CD8-positive, alpha-beta memory T cell (primary cell): ENCODE data around the gene PALLD. TPM values are rescaled to one million over a fixed set of nuclear protein-coding genes. Genes with fewer than 3 reads are reported as not detected.

Experiments
- CTCF ChIA-PET: fragments of 350-600 bp; sonication (Branson Sonifier 250); formaldehyde crosslinking; loops from one replicate; lab custom pipeline; 2021; ENCODE audit warnings: antibody characterized with exemption; lab: Charles Lee
- POLR2A ChIA-PET: fragments of 350-600 bp; sonication (Branson Sonifier 250); formaldehyde crosslinking; loops from one replicate; lab custom pipeline; 2021; ENCODE audit warnings: antibody characterized with exemption; lab: Charles Lee
- DNase-seq, 5 donors: peaks; one replicate each; pipeline versions ENCODE4 v3.0.0 to v3.0.0-alpha.2; 2020 to 2022; ENCODE audit warnings: mixed read lengths in 1 of 5
- H3K27ac ChIP-seq: one replicate; pipeline ENCODE4 v1.7.0; 2013; ENCODE audit warnings: low read depth, mild to moderate bottlenecking, low read length, moderate library complexity
- H3K27me3 ChIP-seq: 2 replicates; pipeline ENCODE4 v1.7.0; 2013; ENCODE audit warnings: low read length, mild to moderate bottlenecking; ENCODE audit not compliant: insufficient read depth, poor library complexity, severe bottlenecking
- H3K36me3 ChIP-seq: 2 replicates; pipeline ENCODE4 v1.7.0; 2013; ENCODE audit warnings: mild to moderate bottlenecking, low read length, moderate library complexity; ENCODE audit not compliant: insufficient read depth
- H3K4me1 ChIP-seq: 2 replicates; pipeline ENCODE4 v1.7.0; 2013; ENCODE audit warnings: mild to moderate bottlenecking, low read length, moderate library complexity; ENCODE audit not compliant: insufficient read depth
- H3K4me3 ChIP-seq: 2 replicates; pipeline ENCODE4 v1.7.0; 2013; ENCODE audit warnings: mild to moderate bottlenecking, low read length
- H3K9me3 ChIP-seq: 2 replicates; pipeline ENCODE4 v1.7.0; 2013; ENCODE audit warnings: mild to moderate bottlenecking, low read length
- H3K27ac Mint-ChIP-seq, 8 donors: one replicate each; pipeline ENCODE4 v1.8.0; 2020 to 2021; ENCODE audit warnings: mixed read lengths in 8 of 8, mild to moderate bottlenecking in 6 of 8, inconsistent platforms in 3 of 8, moderate library complexity in 3 of 8
- H3K27me3 Mint-ChIP-seq, 2 donors: one replicate each; pipeline ENCODE4 v1.8.0; 2020 to 2021; ENCODE audit warnings: mixed read lengths in 2 of 2, mild to moderate bottlenecking in 1 of 2, moderate library complexity in 1 of 2
- H3K36me3 Mint-ChIP-seq, 3 donors: one replicate each; pipeline ENCODE4 v1.8.0; 2020 to 2021; ENCODE audit warnings: mixed read lengths in 3 of 3, inconsistent platforms in 1 of 3, mild to moderate bottlenecking in 1 of 3
- H3K4me1 Mint-ChIP-seq, 3 donors: one replicate each; pipeline ENCODE4 v1.8.0; 2020 to 2021; ENCODE audit warnings: mixed read lengths in 3 of 3, inconsistent platforms in 1 of 3, mild to moderate bottlenecking in 1 of 3
- H3K4me3 Mint-ChIP-seq, 7 donors: one replicate each; pipeline ENCODE4 v1.8.0; 2020 to 2021; ENCODE audit warnings: mixed read lengths in 7 of 7, mild to moderate bottlenecking in 6 of 7, moderate library complexity in 4 of 7, inconsistent platforms in 2 of 7
- H3K9me3 Mint-ChIP-seq, 5 donors: one replicate each; pipeline ENCODE4 v1.8.0; 2020 to 2022; ENCODE audit warnings: mixed read lengths in 5 of 5, mild to moderate bottlenecking in 3 of 5, moderate library complexity in 2 of 5, inconsistent platforms in 1 of 5
- polyA plus RNA-seq: library from polyadenylated mRNA; unstranded; fragments of 300-500 nt; fragmentation: Illumina TruSeq; gene quantifications from one replicate; pipeline ENCODE4 v1.2.3, GENCODE V29; 2021
- total RNA-seq, 2 experiments: library from RNA; stranded (reverse); gene quantifications; one replicate each; pipeline ENCODE4 v1.2.3, GENCODE V29; 2021

Gene PALLD
- total and polyA plus RNA-seq, 3 experiments from 2014 or later, result 0.35 to 0.97 (median 0.47) TPM

DNA sequence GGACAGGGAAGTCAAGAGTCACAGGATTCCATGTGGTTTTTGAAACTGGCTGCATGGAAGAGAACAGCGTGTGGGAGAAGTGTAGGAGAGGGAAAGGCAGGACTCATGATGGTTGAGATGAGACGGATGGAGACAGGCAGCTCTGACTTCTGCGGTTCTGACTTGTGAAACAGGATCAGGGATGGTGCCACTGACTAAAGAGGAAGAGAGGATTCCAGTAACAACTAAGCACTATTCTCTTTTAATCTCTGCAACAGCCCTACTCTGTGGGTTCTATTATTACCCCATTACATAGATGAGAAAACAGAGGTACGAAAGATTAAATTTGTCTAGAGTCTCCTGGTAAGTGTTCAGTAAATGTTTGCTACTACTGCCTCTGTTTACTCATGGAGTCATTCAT, 356.9 kb downstream of the PALLD start:
- Mint-ChIP-seq H3K4me3 (no peak overlapping the region), H3K36me3 (no peaks in the 10 kb centered on the region), H3K27ac (no peak overlapping the region), H3K4me1 (peaks cover 4 to 6% (median 5%) of the 10 kb centered on the region in 3 donors), H3K9me3 (no peaks in the 10 kb centered on the region), H3K27me3 (peaks cover 3 to 12% of the 10 kb centered on the region in 2 donors)
- H3K4me3 ChIP-seq, result no peak overlapping the region
- no peaks in the 10 kb centered on the region for H3K27me3 ChIP-seq
- ChIA-PET CTCF (no interaction called here), POLR2A (no interaction called here)
- no peaks in the 10 kb centered on the region for H3K36me3 ChIP-seq
- no peak for DNase-seq
- no peaks in the 10 kb centered on the region for H3K9me3 ChIP-seq
- no peak overlapping the region for H3K27ac ChIP-seq
- no peaks in the 10 kb centered on the region for H3K4me1 ChIP-seq

DNA sequence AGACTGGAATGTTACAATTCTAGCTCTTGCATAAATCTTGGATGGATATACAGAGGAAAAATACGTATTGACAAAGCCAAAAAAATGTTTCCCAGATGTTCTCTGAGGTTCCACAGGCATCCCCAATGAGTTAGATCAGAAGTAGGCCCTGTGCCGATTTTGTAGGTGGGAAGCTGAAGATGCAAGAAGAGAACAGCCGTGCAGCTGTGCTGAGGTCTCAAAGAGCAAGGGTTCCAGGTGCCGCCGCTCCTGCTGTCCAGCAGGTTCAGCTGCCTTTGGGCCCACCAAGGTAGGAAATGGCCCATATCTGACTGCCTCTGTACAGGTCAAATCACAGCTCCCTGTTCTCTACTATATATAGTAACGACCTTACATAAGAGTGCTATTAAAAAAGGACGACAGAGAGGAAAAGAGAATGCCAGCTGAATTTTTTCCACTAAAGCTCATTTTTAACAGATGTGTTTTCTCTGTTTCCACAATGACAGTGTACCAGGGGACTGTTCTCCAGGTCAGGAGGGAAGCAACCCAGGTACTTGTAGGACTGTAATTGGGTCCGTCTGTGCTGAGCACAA, 357.6 kb downstream of the PALLD start:
- H3K36me3 ChIP-seq, result no peaks in the 10 kb centered on the region
- CTCF ChIA-PET, result no interaction called here
- no peaks in the 10 kb centered on the region for H3K9me3 Mint-ChIP-seq

GRCh38 chr4:168856312-168856711, 359.5 kb downstream of the PALLD start:
- Mint-ChIP-seq H3K27me3 (peaks cover 7 to 23% of the 10 kb centered on the region in 2 donors), H3K9me3 (no peaks in the 10 kb centered on the region), H3K27ac (no peak overlapping the region), H3K4me1 (peaks cover 4 to 6% (median 5%) of the 10 kb centered on the region in 3 donors), H3K4me3 (no peak overlapping the region), H3K36me3 (peaks cover 0 to 3% (median 0%) of the 10 kb centered on the region in 3 donors)
- Histone ChIP-seq H3K9me3 (no peaks in the 10 kb centered on the region), H3K27me3 (no peaks in the 10 kb centered on the region), H3K4me1 (no peaks in the 10 kb centered on the region), H3K36me3 (no peaks in the 10 kb centered on the region), H3K27ac (no peak overlapping the region), H3K4me3 (no peak overlapping the region)
- ChIA-PET CTCF (no interaction called here), POLR2A (no interaction called here)
- DNase-seq, result no peak

More for the DNA sequence above, 357.6 kb downstream of the PALLD start:
- no peaks in the 10 kb centered on the region for H3K27me3 ChIP-seq
- DNase-seq, result no peak
- no peak overlapping the region for H3K4me3 ChIP-seq
- no peaks in the 10 kb centered on the region for H3K36me3 Mint-ChIP-seq
- no peak overlapping the region for H3K4me3 Mint-ChIP-seq
- H3K9me3 ChIP-seq, result no peaks in the 10 kb centered on the region
- no peaks in the 10 kb centered on the region for H3K4me1 ChIP-seq
- no peak overlapping the region for H3K27ac ChIP-seq
- H3K27me3 Mint-ChIP-seq, result peaks cover 3 to 18% of the 10 kb centered on the region in 2 donors
- no peak overlapping the region for H3K27ac Mint-ChIP-seq
- H3K4me1 Mint-ChIP-seq, result peaks cover 4 to 6% (median 5%) of the 10 kb centered on the region in 3 donors
- POLR2A ChIA-PET, result no interaction called here

GRCh38 chr4:168857009-168857408, 360.2 kb downstream of the PALLD start:
- H3K4me3 Mint-ChIP-seq, result no peak overlapping the region
- Histone ChIP-seq H3K27me3 (no peaks in the 10 kb centered on the region), H3K4me1 (no peaks in the 10 kb centered on the region), H3K36me3 (no peaks in the 10 kb centered on the region), H3K27ac (no peak overlapping the region), H3K9me3 (no peaks in the 10 kb centered on the region), H3K4me3 (no peak overlapping the region)
- no peak for DNase-seq
- no peak overlapping the region for H3K27ac Mint-ChIP-seq
- H3K4me1 Mint-ChIP-seq, result peaks cover 4 to 6% (median 5%) of the 10 kb centered on the region in 3 donors
- ChIA-PET CTCF (no interaction called here), POLR2A (no interaction called here)
- H3K9me3 Mint-ChIP-seq, result no peaks in the 10 kb centered on the region
- peaks cover 7 to 24% of the 10 kb centered on the region in 2 donors for H3K27me3 Mint-ChIP-seq
- H3K36me3 Mint-ChIP-seq, result peaks cover 0 to 4% (median 0%) of the 10 kb centered on the region in 3 donors

DNA sequence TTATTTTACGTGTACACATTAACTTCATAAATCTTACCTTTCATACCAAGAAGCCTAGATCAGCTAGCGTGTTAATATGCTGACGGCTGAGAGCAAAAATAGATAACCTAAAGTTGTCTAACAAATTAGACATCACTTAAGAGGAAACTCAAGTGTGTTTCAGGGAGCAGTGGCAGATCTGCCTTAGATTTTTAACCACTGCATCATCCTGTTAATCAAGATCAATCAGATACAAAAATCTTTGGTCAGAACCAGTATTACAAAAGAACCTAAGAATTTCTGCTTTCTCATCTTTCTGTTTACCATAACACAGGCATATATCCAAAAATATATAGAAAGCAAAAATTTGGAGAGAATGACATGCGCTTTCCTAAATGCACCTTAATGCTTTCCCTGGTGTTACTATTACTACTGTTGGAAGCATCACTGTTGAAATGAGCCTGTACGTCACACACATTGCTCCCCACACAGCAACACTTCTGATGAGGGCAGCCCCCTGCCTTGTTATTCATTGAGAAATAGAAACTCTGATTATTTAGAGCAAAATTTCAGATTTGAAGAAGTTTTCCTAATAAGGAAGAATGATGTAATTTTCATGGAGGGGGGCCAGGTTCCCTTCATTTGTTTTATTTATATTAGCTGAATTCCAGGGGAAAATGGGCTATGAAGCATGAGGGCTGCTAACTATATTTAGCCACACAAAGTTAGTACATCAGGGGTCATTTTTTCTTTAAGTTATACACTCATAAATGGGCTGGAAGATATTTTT, 360.9 kb downstream of the PALLD start:
- Mint-ChIP-seq H3K27ac (no peak overlapping the region), H3K4me3 (no peak overlapping the region), H3K27me3 (peaks cover 7 to 24% of the 10 kb centered on the region in 2 donors), H3K9me3 (no peaks in the 10 kb centered on the region), H3K4me1 (peaks cover 4 to 6% (median 5%) of the 10 kb centered on the region in 3 donors), H3K36me3 (peaks cover 0 to 4% (median 0%) of the 10 kb centered on the region in 3 donors)
- no peaks in the 10 kb centered on the region for H3K27me3 ChIP-seq
- H3K4me1 ChIP-seq, result no peaks in the 10 kb centered on the region
- no peak overlapping the region for H3K4me3 ChIP-seq
- no peaks in the 10 kb centered on the region for H3K9me3 ChIP-seq
- ChIA-PET POLR2A (no interaction called here), CTCF (no interaction called here)
- H3K27ac ChIP-seq, result no peak overlapping the region
- H3K36me3 ChIP-seq, result no peaks in the 10 kb centered on the region
- DNase-seq, result no peak

- Mint-ChIP-seq H3K27me3 (peaks cover 7 to 26% of the 10 kb centered on the region in 2 donors), H3K4me3 (no peak overlapping the region), H3K27ac (no peak overlapping the region), H3K9me3 (no peaks in the 10 kb centered on the region), H3K36me3 (peaks cover 0 to 4% (median 3%) of the 10 kb centered on the region in 3 donors), H3K4me1 (no peaks in the 10 kb centered on the region)
- no peak for DNase-seq
- Histone ChIP-seq H3K36me3 (no peaks in the 10 kb centered on the region), H3K27me3 (no peaks in the 10 kb centered on the region), H3K27ac (no peak overlapping the region), H3K9me3 (no peaks in the 10 kb centered on the region), H3K4me1 (no peaks in the 10 kb centered on the region), H3K4me3 (no peak overlapping the region)
- POLR2A ChIA-PET, result no interaction called here
- CTCF ChIA-PET, result no interaction called here
Observed at GRCh38 chr4:168859100-168859499, 362.2 kb downstream of the PALLD start.

DNA sequence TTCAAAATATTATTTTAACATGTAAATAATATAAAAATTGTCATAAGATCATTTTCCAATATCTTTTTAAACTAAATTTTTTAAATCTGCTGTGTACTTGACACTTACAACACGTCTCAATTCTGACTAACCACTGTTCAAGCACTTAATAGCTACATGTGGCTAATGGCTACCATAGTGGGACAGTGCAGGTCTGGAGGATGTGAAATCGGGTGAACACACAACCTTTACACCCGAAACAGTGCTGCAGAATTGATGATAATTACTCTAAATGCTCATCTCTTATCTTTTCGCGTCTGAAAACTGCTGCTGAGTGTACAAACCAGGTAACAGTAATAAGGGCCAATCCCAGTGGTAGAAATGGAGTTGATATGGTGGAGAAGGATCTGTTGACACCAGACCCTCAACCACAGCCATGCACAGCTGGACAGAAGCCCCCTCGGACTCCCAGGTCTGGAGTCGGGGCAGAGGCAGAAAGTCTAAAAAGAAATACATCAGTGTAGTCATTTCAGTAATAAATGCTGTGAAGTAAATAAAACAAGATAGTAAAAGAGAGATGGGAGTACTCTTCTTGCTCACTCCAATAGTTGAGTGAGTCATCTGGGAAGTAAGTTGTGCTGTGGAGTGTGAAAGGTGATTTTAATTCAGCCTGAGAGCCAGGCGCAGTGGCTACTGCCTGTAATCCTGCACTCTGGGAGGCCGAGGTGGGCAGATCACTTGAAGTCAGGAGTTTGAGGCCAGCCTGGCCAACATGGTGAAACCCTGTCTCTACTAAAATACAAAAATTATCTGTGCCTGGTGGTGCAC, 363.2 kb downstream of the PALLD start:
- Histone ChIP-seq H3K36me3 (no peaks in the 10 kb centered on the region), H3K4me3 (no peak overlapping the region), H3K27ac (no peak overlapping the region), H3K9me3 (no peaks in the 10 kb centered on the region), H3K4me1 (no peaks in the 10 kb centered on the region), H3K27me3 (no peaks in the 10 kb centered on the region)
- Mint-ChIP-seq H3K4me1 (no peaks in the 10 kb centered on the region), H3K36me3 (peaks cover 0 to 4% (median 3%) of the 10 kb centered on the region in 3 donors), H3K27ac (no peak overlapping the region), H3K9me3 (no peaks in the 10 kb centered on the region), H3K27me3 (peaks cover 7 to 26% of the 10 kb centered on the region in 2 donors), H3K4me3 (no peak overlapping the region)
- ChIA-PET POLR2A (no interaction called here), CTCF (no interaction called here)
- no peak for DNase-seq

GRCh38 chr4:168860827-168861226, 364.0 kb downstream of the PALLD start:
- Mint-ChIP-seq H3K27ac (no peak overlapping the region), H3K36me3 (peaks cover 0 to 4% (median 3%) of the 10 kb centered on the region in 3 donors), H3K4me3 (no peak overlapping the region), H3K27me3 (peaks cover 7 to 21% of the 10 kb centered on the region in 2 donors), H3K4me1 (no peaks in the 10 kb centered on the region), H3K9me3 (no peaks in the 10 kb centered on the region)
- Histone ChIP-seq H3K36me3 (no peaks in the 10 kb centered on the region), H3K4me3 (no peak overlapping the region), H3K4me1 (no peaks in the 10 kb centered on the region), H3K27ac (no peak overlapping the region), H3K27me3 (no peaks in the 10 kb centered on the region), H3K9me3 (no peaks in the 10 kb centered on the region)
- CTCF ChIA-PET, result no interaction called here
- DNase-seq, result no peak
- POLR2A ChIA-PET, result no interaction called here
